Peyer's patch (tissue), 4 donors: ENCODE data around the gene NIPSNAP2.

Source experiments
- CTCF ChIP-seq, 6 experiments: fragments of 450-650 bp in 4 of 6; fragments of 200-600 bp in 2 of 6; sonication (generic) in 1 of 6; IDR thresholded peaks; one replicate each; pipeline ENCODE4 v1.5.1; 2017 to 2019; ENCODE audit warnings: antibody characterized with exemption in 6 of 6, mild to moderate bottlenecking in 3 of 6, moderate library complexity in 1 of 6
- POLR2A ChIP-seq, 2 donors: fragments of 450-650 bp; IDR thresholded peaks; one replicate each; pipeline ENCODE4 v1.5.1; 2017; ENCODE audit warnings: antibody characterized with exemption in 2 of 2, mild to moderate bottlenecking in 2 of 2, moderate library complexity in 2 of 2

DNA sequence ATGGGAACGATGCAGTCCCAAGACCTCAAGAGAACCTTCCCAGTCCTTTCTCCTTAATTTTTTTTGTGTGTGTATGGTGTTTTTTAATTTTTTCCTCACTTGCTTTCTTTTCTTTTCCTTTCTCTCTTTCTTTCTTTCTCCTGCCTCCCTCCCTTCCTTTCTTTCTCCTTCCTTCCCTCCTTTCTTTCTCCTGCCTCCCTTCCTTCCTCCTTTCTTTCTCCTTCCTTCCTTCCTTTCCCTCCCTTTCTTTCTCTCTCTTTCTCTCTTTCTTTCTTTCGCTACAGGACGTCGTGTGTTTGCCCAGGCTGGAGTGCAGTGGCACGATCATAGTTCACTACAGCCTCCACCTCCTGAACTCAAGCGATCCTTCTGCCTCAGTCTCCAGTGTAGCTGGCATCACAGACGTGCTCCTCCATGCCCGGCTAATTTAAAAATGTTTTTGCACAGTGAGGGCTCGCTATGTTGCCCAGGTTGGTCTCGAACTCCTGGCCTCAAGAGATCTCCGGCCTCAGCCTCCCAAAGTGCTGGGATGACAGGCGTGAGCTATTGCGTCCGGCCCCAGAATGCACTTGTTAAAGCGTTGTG lies 709 bp upstream of the NIPSNAP2 start:
- TF ChIP-seq CTCF (IDR thresholded peaks at IDR 0.05) (no peak), POLR2A (IDR thresholded peaks at IDR 0.05) (no peak)
